ENCODE results near the gene BUB1. TPM values are rescaled to one million over a fixed set of nuclear protein-coding genes. Genes with fewer than 3 reads are reported as not detected.
"Not testable (repeated sequence)": the region's sequence is repeated elsewhere in the genome, so short reads cannot be mapped to it uniquely, and the experiment has no call there.

Gene BUB1
- total and polyA plus RNA-seq, 2 donors (not counting 1 experiment from before 2014, with no cell fraction given): 9.9 to 11.2 TPM

DNA sequence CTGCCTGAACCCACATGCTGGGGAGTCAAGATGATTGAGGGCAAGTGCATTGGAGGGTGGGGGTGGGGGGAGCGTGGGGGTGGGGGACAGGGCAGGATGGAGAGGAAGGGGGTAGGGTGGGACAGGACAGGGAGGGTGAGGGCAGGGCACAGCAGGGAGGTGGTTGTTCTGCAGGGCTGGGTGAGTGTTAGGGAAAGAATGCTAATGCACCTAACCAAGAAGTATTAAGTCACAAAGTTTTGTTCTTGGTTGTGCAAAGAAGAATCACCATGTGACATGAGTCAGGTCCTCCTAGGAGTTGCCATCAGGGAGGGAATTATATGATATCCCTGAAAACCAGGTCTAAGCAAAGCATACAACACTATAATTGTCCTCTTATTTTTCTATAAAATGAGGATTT is 63.9 kb downstream of the BUB1 start:
- H3K36me3 ChIP-seq (ENCODE audit: control insufficient read depth, insufficient read depth, low read length); H3K4me1 ChIP-seq (ENCODE audit: control insufficient read depth, extremely low read depth, insufficient read depth, low read length): not testable (repeated sequence)

DNA sequence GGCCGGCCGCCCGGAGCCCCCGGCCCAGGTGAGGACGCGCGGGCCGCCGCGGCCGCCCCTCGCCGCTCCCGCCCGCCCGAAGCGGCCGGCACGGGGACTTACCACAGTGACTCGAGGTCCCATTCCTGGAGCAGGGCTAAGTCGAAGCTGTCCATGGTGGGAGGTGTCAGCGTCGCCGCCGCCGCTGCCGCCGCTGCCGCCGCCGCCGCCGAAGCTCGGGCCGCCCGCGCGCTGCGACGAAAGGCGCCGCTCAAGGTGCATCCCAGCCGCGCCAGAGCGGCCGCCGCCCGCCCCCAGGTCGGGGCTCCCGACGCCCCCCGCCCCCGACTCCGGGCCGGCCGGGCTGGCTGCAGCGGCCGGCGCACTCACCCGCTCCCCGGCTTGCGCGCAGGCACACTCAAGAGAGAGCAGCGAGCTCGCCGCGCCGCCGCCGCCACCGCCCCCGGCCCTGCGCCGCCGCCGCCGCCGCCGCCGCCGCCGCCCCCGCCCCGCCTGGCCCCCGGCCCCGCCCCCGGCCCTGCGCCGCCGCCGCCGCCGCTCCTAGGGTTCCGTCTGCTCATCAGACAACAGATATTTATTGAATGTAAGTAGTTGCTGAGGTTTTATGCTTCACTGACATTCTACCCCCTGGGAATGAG is 67.1 kb downstream of the BUB1 start:
- not testable (repeated sequence) for H3K4me3 ChIP-seq (replicated peaks in 1 of 4; ENCODE audit: control extremely low read depth in 1 of 4, insufficient read depth in 1 of 4, low read depth in 3 of 4, low read length in 4 of 4); H3K27ac ChIP-seq (ENCODE audit: insufficient read depth, low read length)

More for the DNA sequence above, 63.9 kb downstream of the BUB1 start:
- not testable (repeated sequence) for H3K4me2 ChIP-seq (ENCODE audit: extremely low read depth, insufficient read depth, low read length); H3K9me3 ChIP-seq (ENCODE audit: control insufficient read depth, insufficient read depth, low read depth, low read length); H2AFZ ChIP-seq (ENCODE audit: low read length); H3K27me3 ChIP-seq (ENCODE audit: control insufficient read depth, insufficient read depth, low read length); H3K4me3 ChIP-seq (replicated peaks in 1 of 4; ENCODE audit: control extremely low read depth in 1 of 4, insufficient read depth in 1 of 4, low read depth in 3 of 4, low read length in 4 of 4); H3K27ac ChIP-seq (ENCODE audit: insufficient read depth, low read length); H3K79me2 ChIP-seq (ENCODE audit: control insufficient read depth, insufficient read depth, low read length); DNase-seq (ENCODE audit: low read depth in 2 of 2); H3K9ac ChIP-seq (ENCODE audit: insufficient read depth, low read length); H4K20me1 ChIP-seq (ENCODE audit: control insufficient read depth, extremely low read depth, insufficient read depth, low read length)

DNA sequence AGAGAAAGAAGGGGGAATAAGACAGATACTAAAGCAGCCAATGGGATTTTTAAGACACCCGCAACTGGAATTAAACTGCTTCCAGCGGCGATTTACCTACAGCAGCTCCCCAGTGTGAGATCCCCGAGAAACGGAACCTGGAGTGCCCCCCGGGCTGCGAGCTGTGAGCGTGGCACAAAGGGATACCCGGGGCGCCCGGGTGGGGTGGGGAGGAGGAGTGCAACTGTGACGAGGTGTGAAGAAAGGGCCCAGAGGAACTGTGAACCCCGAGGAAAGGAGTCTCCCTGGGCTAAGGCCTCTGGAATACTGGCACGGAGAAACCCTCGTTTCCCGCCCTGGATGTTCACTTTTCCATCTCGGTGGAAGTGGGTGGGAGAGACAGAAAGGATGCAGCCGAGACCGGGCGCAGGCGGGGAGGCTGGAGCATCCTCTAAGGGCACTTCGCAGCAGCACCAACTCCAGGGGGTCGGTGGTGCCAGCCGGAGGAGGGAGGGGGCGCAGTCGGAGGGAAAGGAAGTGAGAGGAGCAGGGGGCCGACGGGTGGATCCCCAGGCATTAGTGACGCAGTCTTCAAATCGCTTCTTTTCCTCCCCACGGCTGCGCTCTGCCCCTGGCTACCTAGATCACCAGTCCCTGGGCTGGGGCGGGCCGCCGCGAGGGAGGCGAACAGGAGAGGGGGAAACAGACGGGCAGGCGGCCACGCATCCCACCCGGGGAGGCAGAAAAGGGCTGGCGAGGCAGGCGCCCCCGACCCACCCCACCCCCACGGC is 67.8 kb downstream of the BUB1 start:
- not testable (repeated sequence) for H3K9ac ChIP-seq (ENCODE audit: insufficient read depth, low read length); H3K27me3 ChIP-seq (ENCODE audit: control insufficient read depth, insufficient read depth, low read length); H3K79me2 ChIP-seq (ENCODE audit: control insufficient read depth, insufficient read depth, low read length); H3K4me3 ChIP-seq (replicated peaks in 1 of 4; ENCODE audit: control extremely low read depth in 1 of 4, insufficient read depth in 1 of 4, low read depth in 3 of 4, low read length in 4 of 4); H3K4me2 ChIP-seq (ENCODE audit: extremely low read depth, insufficient read depth, low read length); H3K9me3 ChIP-seq (ENCODE audit: control insufficient read depth, insufficient read depth, low read depth, low read length); H3K27ac ChIP-seq (ENCODE audit: insufficient read depth, low read length); H3K36me3 ChIP-seq (ENCODE audit: control insufficient read depth, insufficient read depth, low read length); DNase-seq (ENCODE audit: low read depth in 2 of 2); H3K4me1 ChIP-seq (ENCODE audit: control insufficient read depth, extremely low read depth, insufficient read depth, low read length); H2AFZ ChIP-seq (ENCODE audit: low read length); H4K20me1 ChIP-seq (ENCODE audit: control insufficient read depth, extremely low read depth, insufficient read depth, low read length)

More for the DNA sequence above, 67.1 kb downstream of the BUB1 start:
- not testable (repeated sequence) for H3K36me3 ChIP-seq (ENCODE audit: control insufficient read depth, insufficient read depth, low read length); H3K4me2 ChIP-seq (ENCODE audit: extremely low read depth, insufficient read depth, low read length); H3K27me3 ChIP-seq (ENCODE audit: control insufficient read depth, insufficient read depth, low read length); H3K9me3 ChIP-seq (ENCODE audit: control insufficient read depth, insufficient read depth, low read depth, low read length); H3K79me2 ChIP-seq (ENCODE audit: control insufficient read depth, insufficient read depth, low read length); DNase-seq (ENCODE audit: low read depth in 2 of 2); H4K20me1 ChIP-seq (ENCODE audit: control insufficient read depth, extremely low read depth, insufficient read depth, low read length); H2AFZ ChIP-seq (ENCODE audit: low read length); H3K9ac ChIP-seq (ENCODE audit: insufficient read depth, low read length); H3K4me1 ChIP-seq (ENCODE audit: control insufficient read depth, extremely low read depth, insufficient read depth, low read length)

DNA sequence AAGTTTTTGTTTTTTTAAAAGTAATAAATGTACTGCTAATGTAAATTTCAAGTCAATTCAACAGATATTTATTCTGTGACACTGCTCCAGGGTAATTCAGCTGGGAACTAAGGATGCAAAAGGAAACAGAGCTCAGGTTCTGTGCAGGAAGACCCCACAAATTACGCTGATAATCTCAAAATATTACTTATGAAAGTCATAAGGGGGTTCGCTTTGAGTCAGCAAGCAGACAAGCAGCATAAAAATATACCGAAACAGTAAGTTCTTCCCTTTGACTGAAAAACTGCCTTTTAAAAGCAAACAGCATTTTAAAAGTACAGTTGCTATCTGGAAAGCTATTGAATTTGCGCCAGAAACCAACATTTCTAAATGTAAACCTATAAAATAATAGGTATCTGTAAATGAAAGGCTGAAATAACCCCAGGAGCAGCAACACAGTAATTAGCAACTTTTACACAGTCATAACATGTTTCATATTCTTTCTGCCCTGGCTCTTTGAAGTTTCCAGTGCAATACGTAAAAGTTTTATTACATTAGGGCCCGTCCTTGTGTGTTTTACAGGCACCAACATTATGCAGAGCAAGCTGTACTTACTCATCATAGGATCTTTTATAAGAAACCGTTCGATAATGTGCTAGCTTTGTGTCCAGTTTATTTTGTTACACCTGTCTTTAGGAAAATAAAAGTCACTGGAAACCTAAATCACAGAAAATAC is 68.9 kb downstream of the BUB1 start:
- not testable (repeated sequence) for H3K9ac ChIP-seq (ENCODE audit: insufficient read depth, low read length)

DNA sequence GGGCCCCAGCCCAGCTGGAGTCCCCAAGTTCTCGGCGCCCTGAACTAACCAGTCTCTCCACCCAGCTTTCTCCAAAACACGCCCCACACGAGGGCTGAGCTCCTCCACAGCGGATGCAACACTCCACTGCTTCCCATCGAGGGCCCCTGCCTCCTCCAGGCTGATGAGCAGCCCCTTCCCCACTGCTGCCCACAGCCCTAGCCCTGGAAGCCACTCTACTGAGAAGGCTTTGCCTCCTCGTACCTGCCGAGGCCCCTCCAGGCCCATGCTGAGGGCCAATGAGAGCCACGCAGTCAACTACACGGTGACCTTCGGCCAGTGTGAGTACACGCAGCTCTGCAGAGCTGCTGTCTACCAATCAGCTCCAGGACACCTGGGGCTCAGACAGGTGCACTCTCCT is 72.8 kb downstream of the BUB1 start:
- not testable (repeated sequence) for H3K9ac ChIP-seq (ENCODE audit: insufficient read depth, low read length); H4K20me1 ChIP-seq (ENCODE audit: control insufficient read depth, extremely low read depth, insufficient read depth, low read length); H3K36me3 ChIP-seq (ENCODE audit: control insufficient read depth, insufficient read depth, low read length); H3K9me3 ChIP-seq (ENCODE audit: control insufficient read depth, insufficient read depth, low read depth, low read length); H3K79me2 ChIP-seq (ENCODE audit: control insufficient read depth, insufficient read depth, low read length); H3K27ac ChIP-seq (ENCODE audit: insufficient read depth, low read length); H2AFZ ChIP-seq (ENCODE audit: low read length); H3K4me3 ChIP-seq (replicated peaks in 1 of 4; ENCODE audit: control extremely low read depth in 1 of 4, insufficient read depth in 1 of 4, low read depth in 3 of 4, low read length in 4 of 4); DNase-seq (ENCODE audit: low read depth in 2 of 2); H3K4me1 ChIP-seq (ENCODE audit: control insufficient read depth, extremely low read depth, insufficient read depth, low read length); H3K27me3 ChIP-seq (ENCODE audit: control insufficient read depth, insufficient read depth, low read length); H3K4me2 ChIP-seq (ENCODE audit: extremely low read depth, insufficient read depth, low read length)

More for the DNA sequence above, 68.9 kb downstream of the BUB1 start:
- not testable (repeated sequence) for H3K4me1 ChIP-seq (ENCODE audit: control insufficient read depth, extremely low read depth, insufficient read depth, low read length); H3K27ac ChIP-seq (ENCODE audit: insufficient read depth, low read length); H3K27me3 ChIP-seq (ENCODE audit: control insufficient read depth, insufficient read depth, low read length); DNase-seq (ENCODE audit: low read depth in 2 of 2); H3K4me2 ChIP-seq (ENCODE audit: extremely low read depth, insufficient read depth, low read length); H4K20me1 ChIP-seq (ENCODE audit: control insufficient read depth, extremely low read depth, insufficient read depth, low read length); H3K36me3 ChIP-seq (ENCODE audit: control insufficient read depth, insufficient read depth, low read length); H3K79me2 ChIP-seq (ENCODE audit: control insufficient read depth, insufficient read depth, low read length); H3K4me3 ChIP-seq (replicated peaks in 1 of 4; ENCODE audit: control extremely low read depth in 1 of 4, insufficient read depth in 1 of 4, low read depth in 3 of 4, low read length in 4 of 4); H3K9me3 ChIP-seq (ENCODE audit: control insufficient read depth, insufficient read depth, low read depth, low read length); H2AFZ ChIP-seq (ENCODE audit: low read length)

DNA sequence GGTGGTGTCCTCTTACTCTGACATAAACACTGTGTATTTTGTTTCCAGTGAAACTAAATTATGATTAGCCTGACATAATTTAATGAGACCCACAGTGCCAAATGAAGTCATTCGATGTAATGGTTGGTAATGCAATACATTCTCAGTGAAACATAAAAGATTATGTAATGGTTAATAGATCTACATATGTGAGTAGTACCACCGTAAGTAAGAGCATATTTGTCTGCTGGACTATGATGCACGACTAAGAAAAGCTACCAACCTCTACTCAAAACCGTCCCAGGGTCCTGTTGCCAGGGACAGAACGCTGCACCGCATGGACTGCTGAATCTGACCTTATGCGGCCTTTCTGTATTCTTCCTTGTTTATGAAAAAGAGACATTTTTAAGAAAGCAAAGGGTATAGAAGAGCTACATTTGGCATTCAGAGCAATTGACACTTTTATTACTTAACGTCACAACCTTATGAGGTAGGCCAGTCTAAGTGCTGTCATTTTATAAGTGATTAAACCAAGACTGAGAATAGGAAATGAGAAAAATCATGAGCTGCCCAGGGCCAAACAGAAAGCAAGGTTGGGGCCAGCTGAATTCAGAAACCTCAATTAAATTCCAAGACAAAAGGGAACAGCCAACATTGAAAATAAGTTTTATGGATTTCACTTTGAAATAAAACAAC is 73.8 kb downstream of the BUB1 start:
- H3K4me2 ChIP-seq (ENCODE audit: extremely low read depth, insufficient read depth, low read length); H4K20me1 ChIP-seq (ENCODE audit: control insufficient read depth, extremely low read depth, insufficient read depth, low read length); H3K36me3 ChIP-seq (ENCODE audit: control insufficient read depth, insufficient read depth, low read length); DNase-seq (ENCODE audit: low read depth in 2 of 2); H3K4me3 ChIP-seq (replicated peaks in 1 of 4; ENCODE audit: control extremely low read depth in 1 of 4, insufficient read depth in 1 of 4, low read depth in 3 of 4, low read length in 4 of 4); H3K79me2 ChIP-seq (ENCODE audit: control insufficient read depth, insufficient read depth, low read length); H3K4me1 ChIP-seq (ENCODE audit: control insufficient read depth, extremely low read depth, insufficient read depth, low read length); H3K9me3 ChIP-seq (ENCODE audit: control insufficient read depth, insufficient read depth, low read depth, low read length); H3K9ac ChIP-seq (ENCODE audit: insufficient read depth, low read length); H2AFZ ChIP-seq (ENCODE audit: low read length); H3K27ac ChIP-seq (ENCODE audit: insufficient read depth, low read length); H3K27me3 ChIP-seq (ENCODE audit: control insufficient read depth, insufficient read depth, low read length): not testable (repeated sequence)
